ENCODE results near the gene FGGY.
"Not testable (repeated sequence)": the region's sequence is repeated elsewhere in the genome, so short reads cannot be mapped to it uniquely, and the experiment has no call there.

Gene FGGY

DNA sequence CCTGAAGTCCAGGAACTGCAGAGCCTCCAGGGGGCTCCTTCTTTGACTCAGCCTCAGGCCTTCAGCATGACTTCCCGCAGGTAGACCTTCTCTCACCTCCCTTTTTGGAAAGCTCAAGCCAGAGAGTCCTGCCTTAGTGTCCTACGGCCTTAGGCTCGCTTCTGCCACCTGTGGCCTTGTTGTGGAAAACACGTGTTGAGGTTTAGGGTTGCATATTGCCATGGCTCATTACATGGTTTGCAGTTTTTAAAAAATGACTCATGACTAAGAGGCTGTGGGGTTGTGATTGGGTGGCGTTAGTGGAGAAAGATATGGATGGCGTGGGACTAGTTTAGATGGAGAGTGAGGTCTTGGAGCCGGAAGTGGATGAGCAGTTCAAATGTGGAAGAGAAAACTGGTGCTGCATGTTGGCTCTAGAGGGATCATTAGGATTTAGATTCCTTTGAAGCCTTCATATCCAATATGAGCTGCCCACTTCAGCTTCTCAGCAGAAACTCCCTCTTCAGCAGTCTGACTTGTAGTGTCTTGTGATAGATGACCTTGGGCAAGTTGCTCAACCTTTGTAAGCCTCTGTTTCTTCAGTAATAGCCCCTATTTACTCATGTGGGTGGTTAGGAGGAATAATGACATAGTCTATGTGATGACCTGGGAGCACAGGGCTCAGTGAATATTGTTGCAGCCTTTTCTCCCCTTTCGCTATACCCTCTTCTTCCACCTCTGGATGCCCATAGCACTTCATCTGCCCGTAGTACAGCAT lies 6.5 kb upstream of the FGGY start:
- DNase-seq = peak; percentile 57

DNA sequence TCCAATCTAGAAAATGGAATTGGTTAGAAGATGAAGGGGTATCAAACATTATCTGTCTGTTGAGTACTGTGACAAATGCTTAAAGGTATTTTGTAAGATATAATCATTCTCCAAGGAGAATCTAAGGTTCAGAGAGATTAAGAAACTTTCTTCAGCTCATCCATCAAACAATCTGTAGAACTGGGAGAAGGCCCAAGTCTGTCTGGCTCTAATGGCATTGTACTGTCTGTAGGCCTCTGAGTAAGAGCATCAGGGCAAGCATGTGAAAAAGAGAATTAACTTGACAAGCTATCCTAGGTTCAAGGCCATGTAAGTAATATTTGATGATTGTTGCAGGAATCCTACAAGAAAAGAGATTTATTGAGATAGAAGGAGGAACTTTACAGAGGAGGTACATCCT lies 5.3 kb upstream of the FGGY start:
- DNase-seq = no peak

DNA sequence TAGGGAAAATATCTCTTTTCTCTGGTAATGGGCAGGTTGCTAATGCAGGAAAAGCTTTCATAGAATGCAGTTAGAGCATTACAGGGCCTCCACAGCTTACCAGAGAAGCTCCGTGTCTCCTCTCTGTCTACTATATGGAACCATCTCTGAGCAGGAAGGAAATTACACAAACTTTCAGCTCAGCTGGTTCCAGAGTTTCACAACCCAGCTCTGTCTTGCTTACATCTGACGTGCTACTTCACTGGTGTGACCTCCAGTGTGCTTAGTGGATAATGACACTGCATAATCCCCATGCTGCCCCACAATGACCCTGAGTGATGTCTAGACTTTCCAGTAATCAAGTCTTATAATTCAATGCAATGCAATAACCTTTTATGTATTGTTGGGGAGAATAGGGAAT lies 4.3 kb upstream of the FGGY start:
- peak; percentile 18 for DNase-seq

DNA sequence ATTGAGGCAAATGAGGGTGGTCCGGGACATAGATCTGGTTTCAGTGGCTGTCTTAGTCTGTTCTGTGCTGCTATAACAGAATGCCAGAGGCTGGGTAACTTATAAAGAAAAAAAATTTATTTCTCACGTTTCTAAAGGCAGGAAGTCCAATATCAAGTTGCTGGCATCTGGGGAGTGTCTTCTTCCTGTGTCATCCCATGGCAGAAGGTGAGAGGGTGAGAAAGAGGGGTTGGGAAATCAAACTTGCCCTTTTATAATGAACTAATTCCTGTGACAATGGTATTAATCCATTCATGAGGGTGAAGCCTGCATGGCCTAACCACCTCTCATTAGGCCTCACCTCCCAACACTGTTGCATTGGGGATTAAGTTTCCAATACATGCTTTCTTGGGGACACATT lies 3.7 kb upstream of the FGGY start:
- no peak for DNase-seq

DNA sequence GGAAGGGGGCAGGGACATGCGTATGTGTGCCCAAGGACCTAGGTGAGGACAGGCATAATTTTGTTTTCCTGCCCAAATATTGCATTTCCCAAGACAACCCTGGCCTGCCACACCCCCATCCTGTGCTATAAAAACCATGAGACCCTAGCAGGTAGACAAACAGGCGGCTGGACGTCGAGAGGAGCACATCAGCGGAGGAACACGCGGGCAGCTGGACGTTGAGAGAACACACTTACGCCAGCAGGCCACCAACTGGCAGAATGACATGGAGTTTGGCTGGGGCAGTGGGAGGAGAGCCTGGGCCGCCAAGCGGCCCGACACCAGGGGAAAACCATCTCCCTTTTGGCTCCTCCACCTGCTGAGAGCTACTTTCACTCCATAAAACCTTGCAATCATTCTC lies 3.0 kb upstream of the FGGY start:
- DNase-seq = no peak

GRCh38 chr1:59294423-59294822 lies 2.5 kb upstream of the FGGY start:
- DNase-seq = no peak

DNA sequence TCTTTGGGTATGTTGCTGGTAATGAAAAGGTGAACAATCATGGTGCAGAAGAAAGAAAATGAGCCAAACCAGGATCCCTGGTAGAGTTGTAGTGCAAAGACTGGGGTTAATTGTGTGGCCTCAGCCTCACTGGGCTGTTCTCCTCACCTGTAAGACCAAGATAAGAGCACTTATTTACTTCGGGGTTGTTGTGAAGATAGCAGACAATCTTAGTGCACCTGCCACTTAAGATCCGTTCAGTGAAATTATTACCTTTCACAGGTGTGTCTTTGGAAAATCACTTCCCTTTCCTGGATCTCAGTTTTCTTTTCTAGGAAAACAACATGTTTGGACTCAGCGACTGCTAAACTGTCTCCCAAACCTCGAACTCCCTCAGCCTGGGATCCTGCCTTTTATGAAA lies 1.3 kb upstream of the FGGY start:
- DNase-seq = peak; percentile 7

DNA sequence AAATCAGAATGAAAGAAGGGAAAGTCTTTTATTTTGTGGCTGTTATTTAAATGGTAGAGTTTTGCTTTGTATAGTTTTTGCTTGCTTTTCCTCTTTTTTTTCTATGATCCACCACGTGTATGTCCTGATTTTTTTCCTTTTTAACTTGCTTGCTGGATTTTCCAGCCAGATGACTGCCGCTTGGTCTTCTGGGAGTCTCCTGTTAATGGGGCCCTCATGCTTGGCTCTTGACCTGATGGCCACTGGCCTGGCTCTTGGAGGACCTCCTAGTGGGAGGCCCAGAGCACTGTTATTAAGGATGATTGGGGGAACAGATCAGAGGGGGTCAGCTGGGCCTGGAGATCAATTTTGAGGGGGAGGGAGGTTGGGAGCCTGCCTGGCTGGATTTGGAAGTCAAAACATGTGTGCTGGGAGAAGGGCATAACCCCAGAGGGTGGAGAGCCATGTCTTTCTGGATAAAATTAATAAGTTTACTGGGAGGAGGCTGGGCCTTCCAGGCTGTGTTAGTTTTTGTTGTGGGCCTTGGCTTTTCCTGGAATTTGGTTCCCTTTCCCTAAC lies 1.2 kb downstream of the FGGY start:
- DNase-seq = no peak

DNA sequence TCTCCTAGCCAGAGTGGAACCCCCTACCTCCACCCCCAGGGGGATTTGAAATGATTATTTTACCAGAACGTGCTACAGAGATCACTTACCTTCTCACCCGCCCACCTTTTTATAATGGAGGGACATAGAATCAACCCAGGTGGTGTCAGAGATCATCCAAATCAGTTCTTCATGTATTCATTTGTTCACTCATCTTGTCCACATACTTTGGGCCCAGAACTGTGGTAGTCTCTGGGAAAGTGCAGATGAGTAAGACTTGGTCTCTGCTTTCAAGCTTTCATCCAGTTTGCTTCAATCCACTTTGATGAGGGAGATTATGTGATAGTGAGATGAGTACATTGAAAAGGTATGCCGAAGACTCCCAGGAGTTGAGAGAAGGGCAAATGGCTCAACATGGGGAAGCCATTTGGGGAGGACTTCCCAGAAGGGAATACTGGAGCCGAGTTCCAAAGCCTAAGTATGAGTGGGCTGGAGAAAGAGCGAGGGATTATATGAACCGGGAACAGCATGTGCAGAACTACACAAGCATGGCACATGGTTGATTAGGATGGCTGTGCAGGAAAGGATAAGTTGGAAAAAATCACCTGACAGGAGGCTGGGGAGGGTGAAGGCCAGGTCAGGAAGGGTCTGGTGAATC lies 1.9 kb downstream of the FGGY start:
- DNase-seq = no peak

- DNase-seq = not testable (repeated sequence)
Measured at GRCh38 chr1:59299670-59300069, 2.8 kb downstream of the FGGY start.

DNA sequence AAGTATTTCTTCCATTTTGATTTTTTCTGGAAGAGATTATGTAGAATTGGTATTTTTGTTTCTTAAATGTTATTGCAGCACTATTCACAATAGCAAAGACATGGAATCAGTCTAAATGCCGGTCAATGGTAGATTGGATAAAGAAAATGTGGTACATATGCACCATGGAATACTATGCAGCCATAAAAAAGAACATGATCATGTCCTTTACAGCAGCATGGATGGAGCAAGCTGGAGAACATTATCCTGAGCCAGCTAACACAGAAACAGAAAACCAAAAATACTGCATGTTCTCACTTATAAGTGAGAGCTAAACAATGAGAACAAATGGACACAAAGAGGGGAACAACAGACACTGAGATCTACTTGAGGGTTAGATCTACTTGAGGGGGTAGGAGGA lies 5.4 kb downstream of the FGGY start:
- no peak for DNase-seq

GRCh38 chr1:59302871-59303270 lies 6.0 kb downstream of the FGGY start:
- DNase-seq = no peak

DNA sequence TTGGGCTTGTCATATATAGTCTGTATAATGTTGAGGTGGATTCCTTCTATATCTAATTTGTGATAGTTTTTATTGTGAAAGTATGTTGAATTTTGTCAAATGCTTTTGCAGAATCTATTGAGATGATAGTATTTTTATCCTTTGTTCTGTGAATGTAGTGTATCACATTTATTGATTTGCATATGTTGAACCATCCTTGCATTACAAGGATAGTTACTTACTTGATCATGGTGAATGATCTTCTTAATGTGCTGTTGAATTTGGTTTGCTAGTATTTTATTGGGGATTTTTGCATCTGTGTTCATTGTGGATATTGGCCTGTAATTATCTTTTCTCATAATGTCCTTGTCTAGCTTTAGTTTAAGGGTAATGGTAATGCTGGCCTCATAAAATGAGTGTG lies 8.3 kb downstream of the FGGY start:
- no peak for DNase-seq

DNA sequence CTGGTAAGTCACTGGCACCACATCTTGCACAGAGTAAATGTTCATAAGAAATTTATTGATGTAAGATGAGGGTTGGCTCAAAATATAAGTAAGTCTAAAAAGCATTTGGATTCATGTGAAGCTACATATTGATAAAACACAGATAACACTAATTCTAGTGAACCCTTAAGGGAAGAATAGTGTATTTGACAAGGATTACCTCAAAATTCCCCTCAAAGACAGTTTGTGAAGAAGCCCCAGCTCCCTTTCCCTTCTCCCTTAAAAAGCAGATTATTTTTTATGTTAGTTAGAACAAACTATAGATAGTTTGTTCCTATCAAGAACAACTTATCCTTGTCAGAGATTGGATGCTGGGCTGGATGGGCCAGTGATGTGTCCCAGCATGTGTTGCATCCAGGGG lies 10.7 kb downstream of the FGGY start:
- DNase-seq = no peak

GRCh38 chr1:59308839-59309238 lies 11.9 kb downstream of the FGGY start:
- DNase-seq = peak; percentile 22

- no peak for DNase-seq
Measured at GRCh38 chr1:59309392-59309791, 12.5 kb downstream of the FGGY start.

DNA sequence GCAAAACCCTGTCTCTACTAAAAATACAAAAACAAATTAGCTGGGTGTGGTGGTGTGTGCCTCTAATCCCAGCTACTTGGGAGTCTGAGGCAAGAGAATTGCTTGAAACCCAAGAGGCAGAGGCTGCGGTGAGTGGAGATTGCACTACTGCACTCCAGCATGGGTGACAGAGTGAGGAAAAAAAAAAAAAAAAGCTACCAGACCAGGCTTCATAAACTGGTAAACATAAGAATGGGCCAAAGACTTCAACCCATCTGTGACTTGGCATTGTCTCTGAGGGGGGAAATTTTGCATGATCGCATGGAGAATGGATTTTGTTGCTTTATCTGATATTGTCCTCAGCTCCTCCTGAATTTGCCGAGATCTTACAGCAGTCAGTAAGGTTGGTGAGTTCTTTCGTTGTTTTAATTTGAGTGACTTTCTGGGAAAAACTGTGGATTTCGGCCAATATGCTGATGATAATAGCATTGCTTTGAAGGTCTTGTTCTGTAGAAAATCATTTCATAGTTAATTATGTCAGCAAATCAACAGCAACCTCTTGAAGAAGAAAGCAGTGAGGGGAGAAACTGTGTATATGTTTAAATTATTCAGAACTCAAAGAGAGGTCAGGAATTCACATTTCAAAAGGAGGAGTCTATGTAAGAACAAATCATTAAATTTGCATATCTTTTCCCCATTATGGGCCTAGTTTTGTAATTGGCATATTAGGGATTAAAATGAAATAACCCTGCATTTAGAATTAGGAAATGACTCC lies 13.1 kb downstream of the FGGY start:
- no peak for DNase-seq

DNA sequence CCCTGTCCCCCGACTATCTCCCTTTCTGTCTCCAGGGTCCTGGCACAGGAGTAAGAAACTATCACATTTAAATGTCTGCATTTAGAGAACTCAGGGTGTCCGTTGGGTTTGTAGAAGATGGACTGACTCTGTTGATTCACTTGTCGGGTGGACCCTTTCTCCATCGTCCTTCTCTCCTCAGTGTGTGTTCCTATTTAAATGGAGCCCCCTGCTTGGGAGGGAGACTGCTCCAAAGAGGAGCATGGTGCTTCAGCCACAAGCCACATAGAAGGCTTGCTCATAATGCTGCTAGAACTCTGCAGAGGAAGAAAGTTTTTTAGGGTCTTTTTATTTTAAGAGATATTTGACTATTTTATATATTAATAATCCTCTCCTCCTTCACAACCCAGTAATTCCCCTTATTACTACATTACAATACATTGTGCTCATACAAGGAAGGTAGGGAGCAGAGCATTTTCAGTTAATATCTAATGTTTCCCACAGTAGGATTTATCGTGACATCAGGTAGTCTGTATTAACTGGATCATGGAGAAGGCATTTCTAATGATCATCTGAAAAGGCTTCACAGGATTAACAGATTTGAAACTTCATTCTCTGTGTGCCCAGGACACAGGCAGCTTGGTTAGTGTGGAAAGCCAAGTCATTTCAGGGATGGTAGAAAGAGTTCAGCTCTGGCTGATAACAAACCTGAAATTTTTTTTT lies 13.8 kb downstream of the FGGY start:
- DNase-seq = no peak

DNA sequence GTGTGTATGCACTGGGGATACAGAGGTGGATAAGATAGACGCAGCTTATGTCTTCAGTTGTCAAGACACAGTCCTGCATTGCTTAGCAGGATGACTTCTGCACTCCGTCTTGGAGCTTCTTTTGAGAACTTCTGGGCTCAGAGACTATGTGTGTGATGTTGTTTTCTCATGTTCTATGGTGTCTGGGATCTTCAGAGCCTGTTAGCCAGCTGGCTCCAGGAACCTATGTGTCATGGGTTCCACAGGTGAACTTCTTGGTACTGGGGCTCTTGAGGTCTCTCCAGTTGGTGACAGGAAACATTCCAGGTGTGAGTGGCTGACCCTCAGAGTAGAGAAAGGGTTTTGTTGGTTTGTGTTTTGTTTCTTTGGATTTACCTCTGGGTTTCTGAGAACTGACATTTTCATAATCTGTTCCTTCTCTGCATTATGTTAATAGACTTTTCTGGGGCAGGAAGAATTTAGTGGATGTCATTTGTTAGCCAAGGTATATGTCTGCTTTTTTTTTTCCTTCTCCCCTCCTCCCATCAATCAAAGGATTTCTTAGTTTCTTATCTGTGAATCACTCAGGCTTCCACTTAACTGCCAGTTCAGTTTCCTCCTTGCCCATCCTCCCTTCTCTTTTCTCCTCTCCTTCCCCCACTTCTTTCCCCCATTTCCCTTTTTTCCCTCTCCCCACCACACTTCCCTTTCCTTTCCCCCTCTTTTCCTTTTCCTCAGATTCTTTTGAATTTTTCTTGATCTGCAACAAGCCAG lies 18.1 kb downstream of the FGGY start:
- no peak for DNase-seq

GRCh38 chr1:59315529-59316463 lies 18.9 kb downstream of the FGGY start:
- no peak for DNase-seq

- no peak for DNase-seq
Measured at GRCh38 chr1:59316497-59317128, 19.7 kb downstream of the FGGY start.
